ENCODE results near the gene EFL1.

DNA sequence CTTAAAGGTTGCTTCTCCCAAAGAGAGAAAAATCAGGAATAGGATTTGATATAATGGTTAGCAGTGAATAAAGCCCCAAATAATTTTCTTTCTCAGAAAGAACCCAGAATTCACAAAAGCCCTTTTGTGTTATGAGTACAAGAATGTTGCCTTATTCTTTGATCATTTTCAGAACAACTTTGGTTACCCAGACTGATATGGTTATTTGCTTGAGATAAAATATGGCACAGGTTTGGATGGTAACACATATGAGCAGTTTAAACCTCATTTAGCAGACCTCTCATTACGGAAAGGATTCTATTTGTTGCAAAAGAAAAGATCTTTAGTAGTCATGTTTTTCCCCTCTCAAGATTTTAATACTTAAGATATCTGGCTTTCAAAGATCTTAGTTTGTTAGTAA, 111.9 kb downstream of the EFL1 start:
- TF ChIP-seq, protein P1, sequence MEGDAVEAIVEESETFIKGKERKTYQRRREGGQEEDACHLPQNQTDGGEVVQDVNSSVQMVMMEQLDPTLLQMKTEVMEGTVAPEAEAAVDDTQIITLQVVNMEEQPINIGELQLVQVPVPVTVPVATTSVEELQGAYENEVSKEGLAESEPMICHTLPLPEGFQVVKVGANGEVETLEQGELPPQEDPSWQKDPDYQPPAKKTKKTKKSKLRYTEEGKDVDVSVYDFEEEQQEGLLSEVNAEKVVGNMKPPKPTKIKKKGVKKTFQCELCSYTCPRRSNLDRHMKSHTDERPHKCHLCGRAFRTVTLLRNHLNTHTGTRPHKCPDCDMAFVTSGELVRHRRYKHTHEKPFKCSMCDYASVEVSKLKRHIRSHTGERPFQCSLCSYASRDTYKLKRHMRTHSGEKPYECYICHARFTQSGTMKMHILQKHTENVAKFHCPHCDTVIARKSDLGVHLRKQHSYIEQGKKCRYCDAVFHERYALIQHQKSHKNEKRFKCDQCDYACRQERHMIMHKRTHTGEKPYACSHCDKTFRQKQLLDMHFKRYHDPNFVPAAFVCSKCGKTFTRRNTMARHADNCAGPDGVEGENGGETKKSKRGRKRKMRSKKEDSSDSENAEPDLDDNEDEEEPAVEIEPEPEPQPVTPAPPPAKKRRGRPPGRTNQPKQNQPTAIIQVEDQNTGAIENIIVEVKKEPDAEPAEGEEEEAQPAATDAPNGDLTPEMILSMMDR (conservative IDR thresholded peaks at IDR 0.05 in 1 of 2, IDR thresholded peaks at IDR 0.05 in 1 of 2; ENCODE audit: extremely low read depth in 1 of 2, insufficient read depth in 1 of 2, low read depth in 1 of 2, low read length in 2 of 2): no peak
- no peak for TF ChIP-seq EZH2 (IDR thresholded peaks at IDR 0.05; ENCODE audit: borderline replicate concordance, low read length)

Data from mammary epithelial cell (primary cell).